Fibroblast of lung (primary cell): ENCODE results near the gene CCDC12. TPM values are rescaled to one million over a fixed set of nuclear protein-coding genes. Genes with fewer than 3 reads are reported as not detected.
"Not testable (repeated sequence)": the region's sequence is repeated elsewhere in the genome, so short reads cannot be mapped to it uniquely, and the experiment has no call there.

ENCODE experiments used
- DNase-seq, 2 donors: peaks; one replicate each; pipeline versions ENCODE4 v3.0.0 to v3.0.0-alpha.2; 2010; ENCODE audit warnings: low read depth in 2 of 2
- H2AFZ ChIP-seq: 2 replicates; pipeline ENCODE4 v1.5.1; 2012; ENCODE audit warnings: low read length, control low read depth, inconsistent platforms
- H3K27ac ChIP-seq: 2 replicates; pipeline ENCODE4 v1.5.1; 2011; ENCODE audit warnings: low read length, control low read depth; ENCODE audit not compliant: insufficient read depth
- H3K27me3 ChIP-seq: 2 replicates; pipeline ENCODE4 v1.5.1; 2011; ENCODE audit warnings: mild to moderate bottlenecking, low read length; ENCODE audit not compliant: control insufficient read depth, insufficient read depth
- H3K36me3 ChIP-seq: 2 replicates; pipeline ENCODE4 v1.5.1; 2011; ENCODE audit warnings: low read length; ENCODE audit not compliant: control insufficient read depth, insufficient read depth
- H3K4me1 ChIP-seq: 2 replicates; pipeline ENCODE4 v1.5.1; 2011; ENCODE audit warnings: low read length; ENCODE audit not compliant: control insufficient read depth, insufficient read depth; ENCODE audit errors: extremely low read depth
- H3K4me2 ChIP-seq: 2 replicates; pipeline ENCODE4 v1.5.1; 2011; ENCODE audit warnings: low read length, control low read depth; ENCODE audit not compliant: insufficient read depth; ENCODE audit errors: extremely low read depth
- H3K4me3 ChIP-seq, 4 experiments: fragments of 200-600 bp in 1 of 4; sonication (generic) in 1 of 4; replicated peaks in 1 of 4; 2 replicates each; pipeline ENCODE4 v1.5.1; 2011 to 2016; ENCODE audit warnings: low read length in 4 of 4, low read depth in 3 of 4, mild to moderate bottlenecking in 3 of 4, control low read depth in 2 of 4, inconsistent platforms in 1 of 4, mixed read lengths in 1 of 4; ENCODE audit not compliant: insufficient read depth in 1 of 4; ENCODE audit errors: control extremely low read depth in 1 of 4
- H3K79me2 ChIP-seq: 2 replicates; pipeline ENCODE4 v1.5.1; 2012; ENCODE audit warnings: mild to moderate bottlenecking, low read length, inconsistent platforms; ENCODE audit not compliant: control insufficient read depth, insufficient read depth
- H3K9ac ChIP-seq: 2 replicates; pipeline ENCODE4 v1.5.1; 2011; ENCODE audit warnings: mild to moderate bottlenecking, low read length, control low read depth; ENCODE audit not compliant: insufficient read depth
- H3K9me3 ChIP-seq: 2 replicates; pipeline ENCODE4 v1.5.1; 2012; ENCODE audit warnings: low read depth, low read length; ENCODE audit not compliant: control insufficient read depth, insufficient read depth
- H4K20me1 ChIP-seq: 2 replicates; pipeline ENCODE4 v1.5.1; 2011; ENCODE audit warnings: low read length; ENCODE audit not compliant: control insufficient read depth, insufficient read depth; ENCODE audit errors: extremely low read depth
- EZH2 ChIP-seq: IDR thresholded peaks from 2 replicates; pipeline ENCODE4 v1.5.1; 2012; ENCODE audit warnings: low read length, control low read depth, mild to moderate bottlenecking; ENCODE audit errors: missing control alignments
- polyA plus RNA-seq, 2 donors: library from polyadenylated mRNA; depleted of rRNA in 1 of 2; stranded (reverse) in 1 of 2; unstranded in 1 of 2; fragments of >200 nt; gene quantifications; 2 replicates each; pipeline ENCODE4 v1.2.1, GENCODE V29; 2011 to 2012; ENCODE audit warnings: missing spikeins in 1 of 2
- total RNA-seq: library from RNA; depleted of rRNA; stranded (reverse); fragments of >200 nt; gene quantifications from 2 replicates; pipeline ENCODE4 v1.2.1, GENCODE V29; 2014
- TF ChIP-seq, protein P1 (sequence below), 2 donors: IDR thresholded peaks in 1 of 2; conservative IDR thresholded peaks in 1 of 2; 1 replicate in 1 of 2; 2 replicates in 1 of 2; pipeline ENCODE4 v1.5.1; 2011 to 2012; ENCODE audit warnings: low read length in 2 of 2, control low read depth in 1 of 2, inconsistent platforms in 1 of 2, low read depth in 1 of 2, mild to moderate bottlenecking in 1 of 2

The CCDC12 gene
- total and polyA plus RNA-seq, 2 donors (not counting 1 experiment from before 2014, with no cell fraction given) = 28.0 to 29.2 TPM

GRCh38 chr3:46965151-46965550, 11.4 kb downstream of the CCDC12 start:
- Histone ChIP-seq H3K9me3 (no peaks in the 10 kb centered on the region), H4K20me1 (peaks cover 4% of the 10 kb centered on the region), H3K9ac (no peak overlapping the region), H3K36me3 (no peaks in the 10 kb centered on the region), H3K79me2 (peaks cover 76% of the 10 kb centered on the region), H2AFZ (no peak overlapping the region), H3K4me3 (no peak overlapping the region), H3K4me1 (no peaks in the 10 kb centered on the region), H3K27me3 (no peaks in the 10 kb centered on the region), H3K27ac (no peak overlapping the region), H3K4me2 (no peak overlapping the region)
- TF ChIP-seq, protein P1, sequence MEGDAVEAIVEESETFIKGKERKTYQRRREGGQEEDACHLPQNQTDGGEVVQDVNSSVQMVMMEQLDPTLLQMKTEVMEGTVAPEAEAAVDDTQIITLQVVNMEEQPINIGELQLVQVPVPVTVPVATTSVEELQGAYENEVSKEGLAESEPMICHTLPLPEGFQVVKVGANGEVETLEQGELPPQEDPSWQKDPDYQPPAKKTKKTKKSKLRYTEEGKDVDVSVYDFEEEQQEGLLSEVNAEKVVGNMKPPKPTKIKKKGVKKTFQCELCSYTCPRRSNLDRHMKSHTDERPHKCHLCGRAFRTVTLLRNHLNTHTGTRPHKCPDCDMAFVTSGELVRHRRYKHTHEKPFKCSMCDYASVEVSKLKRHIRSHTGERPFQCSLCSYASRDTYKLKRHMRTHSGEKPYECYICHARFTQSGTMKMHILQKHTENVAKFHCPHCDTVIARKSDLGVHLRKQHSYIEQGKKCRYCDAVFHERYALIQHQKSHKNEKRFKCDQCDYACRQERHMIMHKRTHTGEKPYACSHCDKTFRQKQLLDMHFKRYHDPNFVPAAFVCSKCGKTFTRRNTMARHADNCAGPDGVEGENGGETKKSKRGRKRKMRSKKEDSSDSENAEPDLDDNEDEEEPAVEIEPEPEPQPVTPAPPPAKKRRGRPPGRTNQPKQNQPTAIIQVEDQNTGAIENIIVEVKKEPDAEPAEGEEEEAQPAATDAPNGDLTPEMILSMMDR (conservative IDR thresholded peaks at IDR 0.05 in 1 of 2, IDR thresholded peaks at IDR 0.05 in 1 of 2; ENCODE audit: low read depth in 1 of 2, low read length in 2 of 2) = no peak
- TF ChIP-seq EZH2 = no peak
- DNase-seq = no peak

DNA sequence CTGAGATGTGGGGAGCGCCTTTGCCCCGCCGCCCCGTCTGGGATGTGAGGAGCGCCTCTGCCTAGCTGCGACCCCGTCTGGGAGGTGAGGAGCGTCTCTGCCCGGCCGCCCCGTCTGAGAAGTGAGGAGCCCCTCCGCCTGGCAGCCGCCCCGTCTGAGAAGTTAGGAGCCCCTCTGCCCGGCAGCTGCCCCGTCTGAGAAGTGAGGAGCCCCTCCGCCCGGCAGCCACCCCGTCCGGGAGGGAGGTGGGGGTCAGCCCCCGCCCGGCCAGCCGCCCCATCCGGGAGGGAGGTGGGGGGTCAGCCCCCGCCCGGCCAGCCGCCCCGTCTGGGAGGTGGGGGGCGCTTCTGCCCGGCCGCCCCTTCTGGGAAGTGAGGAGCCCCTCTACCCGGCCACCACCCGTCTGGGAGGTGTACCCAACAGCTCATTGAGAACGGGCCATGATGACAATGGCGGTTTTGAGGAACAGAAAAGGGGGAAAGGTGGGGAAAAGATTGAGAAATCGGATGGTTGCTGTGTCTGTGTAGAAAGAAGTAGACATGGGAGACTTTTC, 12.4 kb downstream of the CCDC12 start:
- peaks cover 76% of the 10 kb centered on the region for H3K79me2 ChIP-seq
- not testable (repeated sequence) for H3K27ac ChIP-seq, DNase-seq, H3K4me3 ChIP-seq, H3K9me3 ChIP-seq, H3K27me3 ChIP-seq, H3K4me2 ChIP-seq, H3K4me1 ChIP-seq, H2AFZ ChIP-seq, H4K20me1 ChIP-seq, H3K9ac ChIP-seq, H3K36me3 ChIP-seq

DNA sequence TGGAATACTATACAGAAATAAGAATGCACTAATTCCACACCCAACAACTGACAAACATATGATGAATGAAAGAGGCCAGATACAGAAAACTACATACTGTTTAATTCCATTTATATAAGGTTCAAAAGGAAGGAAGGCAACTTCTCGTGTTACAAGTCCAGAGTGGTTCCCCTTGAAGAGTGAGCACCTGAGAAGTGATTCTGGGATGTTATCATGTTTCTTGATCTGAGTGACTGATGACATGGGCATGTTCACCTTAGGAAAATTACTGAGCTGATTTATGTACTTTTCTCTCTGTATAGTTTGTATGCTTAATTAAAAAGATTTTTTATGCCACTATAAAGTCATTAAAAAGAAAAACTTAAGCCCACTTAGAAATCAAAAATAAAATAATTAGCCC, 13.6 kb downstream of the CCDC12 start:
- Histone ChIP-seq H2AFZ (no peak overlapping the region), H3K9ac (no peak overlapping the region), H3K36me3 (no peaks in the 10 kb centered on the region), H3K9me3 (no peaks in the 10 kb centered on the region), H3K79me2 (peaks cover 76% of the 10 kb centered on the region), H3K27ac (no peak overlapping the region), H3K4me1 (peaks cover 4% of the 10 kb centered on the region), H3K27me3 (no peaks in the 10 kb centered on the region), H3K4me3 (no peak overlapping the region), H4K20me1 (peaks cover 1% of the 10 kb centered on the region), H3K4me2 (no peak overlapping the region)
- no peak for DNase-seq
- TF ChIP-seq EZH2 = no peak
- TF ChIP-seq, protein P1 (conservative IDR thresholded peaks at IDR 0.05 in 1 of 2, IDR thresholded peaks at IDR 0.05 in 1 of 2; ENCODE audit: low read depth in 1 of 2, low read length in 2 of 2) = no peak
